Germinal center (tissue), 1 donor: ENCODE results near the gene RBM15B.
A peak's percentile ranks its signal among the peaks of the same experiment; 100 is the strongest.

Experiments used
- DNase-seq: peaks from one replicate; pipeline ENCODE4 v3.0.0; 2012; ENCODE audit warnings: mixed read lengths, low spot score

Gene RBM15B

GRCh38 chr3:51391566-51392354, 675 bp downstream of the RBM15B start:
- peak; percentile 49 for DNase-seq

GRCh38 chr3:51392355-51393133, 1.5 kb downstream of the RBM15B start:
- DNase-seq: no peak

GRCh38 chr3:51393134-51393495, 2.0 kb downstream of the RBM15B start:
- no peak for DNase-seq

GRCh38 chr3:51393564-51393963, 2.5 kb downstream of the RBM15B start:
- DNase-seq: no peak

- DNase-seq: no peak
Observed at GRCh38 chr3:51394541-51394940, 3.5 kb downstream of the RBM15B start.

GRCh38 chr3:51395493-51396213, 4.6 kb downstream of the RBM15B start:
- no peak for DNase-seq

GRCh38 chr3:51396401-51396800, 5.3 kb downstream of the RBM15B start:
- no peak for DNase-seq

- DNase-seq: no peak
Observed at GRCh38 chr3:51397392-51397791, 6.3 kb downstream of the RBM15B start.

GRCh38 chr3:51398595-51399310, 7.7 kb downstream of the RBM15B start:
- DNase-seq: no peak

GRCh38 chr3:51400166-51400565, 9.1 kb downstream of the RBM15B start:
- DNase-seq: no peak

- DNase-seq: no peak
Observed at GRCh38 chr3:51401735-51402134, 10.7 kb downstream of the RBM15B start.

- DNase-seq: no peak
Observed at GRCh38 chr3:51403675-51404074, 12.6 kb downstream of the RBM15B start.

GRCh38 chr3:51408021-51408420, 16.9 kb downstream of the RBM15B start:
- no peak for DNase-seq

- no peak for DNase-seq
Observed at GRCh38 chr3:51408813-51409212, 17.7 kb downstream of the RBM15B start.

- no peak for DNase-seq
Observed at GRCh38 chr3:51422211-51422610, 31.1 kb downstream of the RBM15B start.

GRCh38 chr3:51426921-51427320, 35.8 kb downstream of the RBM15B start:
- DNase-seq: no peak

- DNase-seq: no peak
Observed at GRCh38 chr3:51429138-51429537, 38.1 kb downstream of the RBM15B start.

GRCh38 chr3:51434110-51434509, 43.0 kb downstream of the RBM15B start:
- DNase-seq: no peak

- DNase-seq: peak; percentile 52
Observed at GRCh38 chr3:51434746-51435327, 43.8 kb downstream of the RBM15B start.

- no peak for DNase-seq
Observed at GRCh38 chr3:51436998-51437639, 46.0 kb downstream of the RBM15B start.
